Measurements from ENCODE around the gene UNC79. TPM values are rescaled to one million over a fixed set of nuclear protein-coding genes. Genes with fewer than 3 reads are reported as not detected.

UNC79 gene
- total RNA-seq, 4 donors from 2014 or later = not detected

DNA sequence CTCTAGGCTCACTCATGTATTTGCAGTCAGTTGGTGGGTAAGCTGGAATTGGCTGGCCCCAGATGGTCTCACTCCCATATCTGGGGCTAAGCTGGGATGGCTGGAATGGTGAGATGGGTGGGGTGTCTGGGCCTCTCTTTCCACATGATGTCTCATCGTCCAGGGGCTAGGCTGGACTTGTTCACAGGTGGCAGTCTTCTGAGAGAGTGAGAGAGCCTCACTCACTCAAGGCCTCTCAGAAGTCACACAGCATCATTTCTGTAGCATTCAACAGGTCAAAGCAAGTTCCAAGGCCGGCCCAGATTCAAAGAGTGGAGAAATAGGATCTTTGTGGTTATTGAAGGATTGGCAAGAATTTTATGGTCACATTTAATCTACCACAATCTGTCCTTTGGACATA lies 102.7 kb downstream of the UNC79 start:
- no peak for DNase-seq
- no peaks in the 10 kb centered on the region for H3K36me3 ChIP-seq
- H3K4me1 ChIP-seq = no peaks in the 10 kb centered on the region
- no peaks in the 10 kb centered on the region for H3K27me3 ChIP-seq
- no peaks in the 10 kb centered on the region for H3K9me3 ChIP-seq
- H3K4me3 ChIP-seq = no peak overlapping the region
- TF ChIP-seq, protein P1, sequence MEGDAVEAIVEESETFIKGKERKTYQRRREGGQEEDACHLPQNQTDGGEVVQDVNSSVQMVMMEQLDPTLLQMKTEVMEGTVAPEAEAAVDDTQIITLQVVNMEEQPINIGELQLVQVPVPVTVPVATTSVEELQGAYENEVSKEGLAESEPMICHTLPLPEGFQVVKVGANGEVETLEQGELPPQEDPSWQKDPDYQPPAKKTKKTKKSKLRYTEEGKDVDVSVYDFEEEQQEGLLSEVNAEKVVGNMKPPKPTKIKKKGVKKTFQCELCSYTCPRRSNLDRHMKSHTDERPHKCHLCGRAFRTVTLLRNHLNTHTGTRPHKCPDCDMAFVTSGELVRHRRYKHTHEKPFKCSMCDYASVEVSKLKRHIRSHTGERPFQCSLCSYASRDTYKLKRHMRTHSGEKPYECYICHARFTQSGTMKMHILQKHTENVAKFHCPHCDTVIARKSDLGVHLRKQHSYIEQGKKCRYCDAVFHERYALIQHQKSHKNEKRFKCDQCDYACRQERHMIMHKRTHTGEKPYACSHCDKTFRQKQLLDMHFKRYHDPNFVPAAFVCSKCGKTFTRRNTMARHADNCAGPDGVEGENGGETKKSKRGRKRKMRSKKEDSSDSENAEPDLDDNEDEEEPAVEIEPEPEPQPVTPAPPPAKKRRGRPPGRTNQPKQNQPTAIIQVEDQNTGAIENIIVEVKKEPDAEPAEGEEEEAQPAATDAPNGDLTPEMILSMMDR (IDR thresholded peaks at IDR 0.05) = no peak
- TF ChIP-seq POLR2A (IDR thresholded peaks at IDR 0.05) = no peak
- H3K27ac ChIP-seq = no peak overlapping the region

DNA sequence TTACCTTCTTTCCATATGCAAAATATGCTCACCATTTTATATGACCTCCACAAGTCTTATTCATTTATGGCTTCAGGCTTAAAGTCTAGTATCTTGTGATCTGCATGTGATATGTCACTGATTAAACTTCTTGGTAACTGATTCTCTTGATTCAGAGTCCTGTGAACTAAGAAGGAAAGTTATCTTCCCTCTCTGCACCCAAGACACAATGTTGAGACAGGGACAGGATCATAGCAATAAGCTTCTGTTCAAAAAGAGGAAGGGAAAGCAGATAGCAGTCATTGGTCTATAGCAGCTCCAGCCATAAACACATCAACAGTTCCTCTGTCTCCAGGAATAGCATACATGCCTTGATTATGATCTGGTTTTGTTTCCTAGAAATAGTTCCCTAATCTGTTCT lies 103.1 kb downstream of the UNC79 start:
- no peak for TF ChIP-seq POLR2A (IDR thresholded peaks at IDR 0.05)
- TF ChIP-seq, protein P1 (IDR thresholded peaks at IDR 0.05) = no peak

DNA sequence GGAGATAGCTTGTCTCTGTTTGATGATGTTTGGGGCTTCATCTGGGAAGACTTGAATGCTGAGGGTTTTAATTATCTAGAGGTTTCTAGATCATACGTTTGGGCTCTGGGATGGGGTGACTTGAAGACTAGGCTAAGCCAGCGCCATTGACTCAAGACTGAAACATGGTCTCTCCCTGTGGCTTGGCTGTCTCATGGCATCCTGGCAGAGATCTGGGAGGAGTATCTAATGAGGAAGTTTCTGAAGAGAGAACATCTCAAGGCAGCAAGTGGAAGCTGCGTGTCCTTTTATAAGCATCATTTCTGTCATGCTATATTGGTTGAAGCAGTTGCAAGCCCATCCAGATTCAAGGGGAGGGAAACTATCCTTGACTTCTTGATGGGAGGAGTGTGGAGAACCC lies 104.8 kb downstream of the UNC79 start:
- Histone ChIP-seq H3K36me3 (no peaks in the 10 kb centered on the region), H3K4me1 (no peaks in the 10 kb centered on the region), H3K27ac (no peak overlapping the region), H3K9me3 (no peaks in the 10 kb centered on the region), H3K4me3 (no peak overlapping the region), H3K27me3 (no peaks in the 10 kb centered on the region)
- TF ChIP-seq, protein P1 (IDR thresholded peaks at IDR 0.05) = no peak
- TF ChIP-seq POLR2A (IDR thresholded peaks at IDR 0.05) = no peak
- DNase-seq = no peak

More for the DNA sequence above, 103.1 kb downstream of the UNC79 start:
- Histone ChIP-seq H3K27me3 (no peaks in the 10 kb centered on the region), H3K4me1 (no peaks in the 10 kb centered on the region), H3K9me3 (no peaks in the 10 kb centered on the region), H3K4me3 (no peak overlapping the region), H3K27ac (no peak overlapping the region), H3K36me3 (no peaks in the 10 kb centered on the region)
- no peak for DNase-seq

DNA sequence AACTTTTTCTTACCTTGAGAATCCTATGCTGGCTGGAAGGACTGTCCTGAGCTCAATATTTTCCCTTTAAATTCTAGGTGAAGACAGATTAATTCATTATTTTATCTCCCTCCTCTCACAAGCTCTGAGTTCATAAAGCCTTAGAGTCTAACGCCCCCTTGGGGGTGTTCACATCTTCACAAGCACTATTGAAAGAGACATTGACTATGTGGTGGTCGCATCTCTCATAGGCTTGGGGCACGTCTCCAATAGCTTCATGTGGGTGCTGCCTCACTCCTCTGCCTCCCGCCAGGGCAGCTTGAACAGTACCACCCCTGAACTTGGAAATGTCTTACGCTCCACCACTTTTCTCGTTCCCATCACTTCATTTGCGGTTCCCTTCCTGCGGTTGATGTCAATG lies 106.2 kb downstream of the UNC79 start:
- H3K36me3 ChIP-seq = no peaks in the 10 kb centered on the region
- no peak for TF ChIP-seq POLR2A (IDR thresholded peaks at IDR 0.05)
- TF ChIP-seq, protein P1 (IDR thresholded peaks at IDR 0.05) = no peak
- H3K4me1 ChIP-seq = no peaks in the 10 kb centered on the region
- no peaks in the 10 kb centered on the region for H3K9me3 ChIP-seq
- no peak overlapping the region for H3K4me3 ChIP-seq
- DNase-seq = no peak
- H3K27ac ChIP-seq = no peak overlapping the region
- H3K27me3 ChIP-seq = no peaks in the 10 kb centered on the region

DNA sequence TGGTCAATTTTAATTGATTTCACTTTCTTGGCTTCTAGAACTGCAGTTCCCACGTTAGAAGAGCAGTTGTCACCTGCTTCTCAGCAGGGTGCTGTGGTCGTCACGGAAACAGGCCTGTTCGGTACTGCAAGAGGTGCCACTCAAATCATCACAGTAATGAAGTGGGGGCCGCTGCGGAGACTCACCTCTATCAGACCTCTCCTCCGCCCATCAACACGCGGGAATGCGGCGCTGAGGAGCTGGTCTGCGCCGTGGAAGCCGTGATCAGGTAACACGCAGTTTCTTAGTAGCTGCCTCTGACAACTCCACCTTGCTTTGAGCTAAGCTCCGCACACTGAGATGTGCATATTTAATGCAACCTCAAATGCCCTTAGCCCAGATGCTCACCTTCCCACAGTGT lies 107.2 kb downstream of the UNC79 start:
- H3K4me3 ChIP-seq = no peak overlapping the region
- no peaks in the 10 kb centered on the region for H3K36me3 ChIP-seq
- no peaks in the 10 kb centered on the region for H3K9me3 ChIP-seq
- no peak for DNase-seq
- no peaks in the 10 kb centered on the region for H3K27me3 ChIP-seq
- no peaks in the 10 kb centered on the region for H3K4me1 ChIP-seq
- TF ChIP-seq, protein P1 (IDR thresholded peaks at IDR 0.05) = no peak
- TF ChIP-seq POLR2A (IDR thresholded peaks at IDR 0.05) = no peak
- H3K27ac ChIP-seq = no peak overlapping the region

DNA sequence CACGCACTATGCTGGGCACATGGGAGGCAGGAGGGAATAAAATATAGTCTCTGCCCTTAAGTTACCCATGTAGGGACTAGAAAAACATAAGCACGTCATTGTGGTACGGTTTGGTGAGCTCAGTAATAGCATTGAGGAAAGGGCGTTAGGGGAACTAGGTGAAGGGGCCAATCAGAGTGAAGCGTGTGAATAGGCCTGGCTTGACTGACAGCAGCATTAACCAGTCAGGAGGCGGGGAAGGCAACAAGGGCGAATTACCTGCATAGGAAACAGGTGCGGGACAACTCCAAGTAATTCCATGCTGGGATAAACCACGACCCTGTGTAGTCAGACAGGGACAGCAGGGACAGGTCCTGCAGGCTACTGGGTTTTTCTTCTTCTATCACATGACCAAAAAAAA lies 107.7 kb downstream of the UNC79 start:
- Histone ChIP-seq H3K27ac (no peak overlapping the region), H3K27me3 (no peaks in the 10 kb centered on the region), H3K36me3 (no peaks in the 10 kb centered on the region), H3K4me3 (no peak overlapping the region), H3K9me3 (no peaks in the 10 kb centered on the region), H3K4me1 (no peaks in the 10 kb centered on the region)
- no peak for DNase-seq
- no peak for TF ChIP-seq POLR2A (IDR thresholded peaks at IDR 0.05)
- TF ChIP-seq, protein P1 (IDR thresholded peaks at IDR 0.05) = no peak

Measured in Peyer's patch (tissue), 4 donors.